Osteoblast (primary cell): ENCODE measurements around the gene STPG4. TPM values are rescaled to one million over a fixed set of nuclear protein-coding genes. Genes with fewer than 3 reads are reported as not detected.
A peak's percentile ranks its signal among the peaks of the same experiment; 100 is the strongest.

ENCODE experiments used
- DNase-seq: peaks from one replicate; pipeline ENCODE4 v3.0.0; 2011; ENCODE audit warnings: low spot score, mixed read lengths; ENCODE audit not compliant: insufficient read length; ENCODE audit errors: missing footprints
- H2AFZ ChIP-seq: 2 replicates; pipeline ENCODE4 v1.6.0; 2011; ENCODE audit warnings: mild to moderate bottlenecking, low read length
- H3K27ac ChIP-seq: 2 replicates; pipeline ENCODE4 v1.5.1; 2011; ENCODE audit warnings: mild to moderate bottlenecking, low read depth, low read length, moderate library complexity
- H3K27me3 ChIP-seq: 2 replicates; pipeline ENCODE4 v1.6.0; 2012; ENCODE audit warnings: mild to moderate bottlenecking, control low read depth, inconsistent platforms, low read length, moderate library complexity; ENCODE audit not compliant: insufficient read depth
- H3K36me3 ChIP-seq: 2 replicates; pipeline ENCODE4 v1.5.1; 2011; ENCODE audit warnings: mild to moderate bottlenecking, low read length, control low read depth, moderate library complexity; ENCODE audit not compliant: insufficient read depth
- H3K4me1 ChIP-seq: 2 replicates; pipeline ENCODE4 v1.5.1; 2011; ENCODE audit warnings: mild to moderate bottlenecking, low read length, control low read depth, moderate library complexity; ENCODE audit not compliant: insufficient read depth
- H3K4me2 ChIP-seq: 2 replicates; pipeline ENCODE4 v1.6.0; 2011; ENCODE audit warnings: mild to moderate bottlenecking, low read length; ENCODE audit not compliant: insufficient read depth
- H3K4me3 ChIP-seq: fragments of 200-600 bp; sonication (generic); 3 replicates; pipeline ENCODE4 v1.5.1; 2012; ENCODE audit warnings: mild to moderate bottlenecking, low read length, inconsistent platforms; ENCODE audit not compliant: insufficient read depth
- H3K79me2 ChIP-seq: 2 replicates; pipeline ENCODE4 v1.6.0; 2012; ENCODE audit warnings: mild to moderate bottlenecking, low read length, control low read depth, inconsistent platforms; ENCODE audit not compliant: insufficient read depth
- H3K9me3 ChIP-seq: 2 replicates; pipeline ENCODE4 v1.5.1; 2011; ENCODE audit warnings: low read depth, low read length, control low read depth
- H4K20me1 ChIP-seq: 2 replicates; pipeline ENCODE4 v1.6.0; 2012; ENCODE audit warnings: mild to moderate bottlenecking, low read length, control low read depth; ENCODE audit not compliant: insufficient read depth
- CTCF ChIP-seq: IDR thresholded peaks from 2 replicates; pipeline ENCODE4 v1.5.1; 2011; ENCODE audit warnings: mild to moderate bottlenecking, low read depth, low read length, moderate library complexity; ENCODE audit errors: extremely low read depth
- total RNA-seq: library from RNA; depleted of rRNA; stranded (reverse); fragments of >200 nt; gene quantifications from 2 replicates; pipeline ENCODE4 v1.2.3, GENCODE V29; 2012

The STPG4 gene
- total RNA-seq, 1 donor = 0.72 TPM

DNA sequence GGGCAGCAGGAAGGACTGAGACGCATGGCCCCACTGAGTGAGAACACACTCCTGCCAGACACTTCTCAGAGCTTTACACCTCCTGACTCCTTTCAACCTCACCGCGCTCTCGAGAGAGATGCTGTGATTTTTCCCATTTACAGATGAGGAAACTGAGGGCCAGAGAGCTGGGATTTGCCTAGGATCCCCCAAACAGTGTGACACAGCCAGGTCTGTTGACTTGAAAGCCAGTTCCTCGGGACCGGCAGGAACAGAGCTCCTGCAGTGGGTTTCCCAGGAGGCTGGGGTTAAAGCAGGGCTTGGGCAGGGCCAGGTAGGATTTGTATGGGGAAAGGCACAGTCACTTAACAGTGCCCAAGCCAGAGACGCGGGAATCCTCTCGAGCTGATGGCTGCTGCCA is 81.9 kb downstream of the STPG4 start:
- peak; percentile 57 for DNase-seq
- Histone ChIP-seq H3K79me2 (no peaks in the 10 kb centered on the region), H3K4me3 (no peak overlapping the region), H2AFZ (no peak overlapping the region), H4K20me1 (no peaks in the 10 kb centered on the region), H3K27ac (peak overlapping the region; percentile 98), H3K27me3 (no peaks in the 10 kb centered on the region), H3K4me1 (peaks cover 69% of the 10 kb centered on the region), H3K9me3 (no peaks in the 10 kb centered on the region), H3K4me2 (no peak overlapping the region), H3K36me3 (peaks cover 28% of the 10 kb centered on the region)
- no peak for TF ChIP-seq CTCF

DNA sequence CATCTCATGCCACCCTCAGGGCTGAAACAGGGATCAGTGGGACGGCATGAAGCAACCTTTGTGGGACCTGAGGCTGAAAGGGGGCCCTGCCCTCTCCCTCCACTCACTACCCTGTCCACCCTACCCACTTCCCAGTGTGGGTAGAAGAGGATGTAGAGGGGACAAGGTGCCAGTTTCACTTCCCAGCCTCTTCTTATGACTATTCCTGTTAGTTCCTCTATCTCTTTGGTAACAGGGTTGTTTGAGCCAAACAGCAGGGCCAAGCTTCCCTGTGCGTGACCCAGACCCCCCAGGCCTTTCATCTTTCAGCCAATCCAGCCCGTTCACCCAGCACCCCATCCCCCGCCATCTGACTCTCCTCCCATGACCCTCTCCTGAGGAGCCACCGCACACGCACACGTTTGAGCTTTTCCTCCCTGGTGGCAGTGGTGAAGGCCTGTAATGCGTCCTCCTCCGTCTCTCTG is 82.3 kb downstream of the STPG4 start:
- H3K4me2 ChIP-seq = no peak overlapping the region

DNA sequence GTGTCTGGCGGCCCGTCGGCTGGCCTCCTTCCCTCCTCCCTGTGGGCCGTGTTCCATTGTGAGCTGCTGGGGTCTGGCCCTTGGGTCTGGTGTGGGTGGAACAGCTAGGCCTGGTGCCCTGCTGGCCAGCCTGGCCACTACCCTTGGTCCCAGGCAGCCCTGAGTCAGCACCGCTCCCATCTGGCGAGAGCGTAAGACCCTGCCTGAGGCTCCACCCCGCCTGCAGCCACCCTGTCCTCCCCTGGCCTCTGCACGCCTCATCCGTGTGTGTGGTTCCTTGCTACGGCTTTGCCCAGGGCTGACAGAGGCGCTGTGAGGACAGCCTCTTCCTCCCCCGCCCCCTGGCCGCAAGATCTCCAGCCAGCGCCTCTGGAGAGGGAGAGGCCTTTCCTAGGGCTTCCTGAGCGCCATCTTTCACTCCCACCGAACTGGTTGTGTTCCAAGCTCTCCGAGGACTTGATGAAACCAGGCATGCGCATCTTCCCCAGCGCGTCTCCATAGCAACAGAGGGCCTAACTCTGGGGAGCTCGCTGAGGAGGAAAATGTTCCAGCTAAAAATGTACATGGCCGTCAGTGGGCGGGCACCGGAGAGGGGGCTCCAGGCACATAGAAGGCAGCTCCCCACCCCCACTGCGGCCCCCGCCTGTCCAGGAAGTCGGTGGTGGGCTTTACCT is 83.0 kb downstream of the STPG4 start:
- Histone ChIP-seq H2AFZ (peak overlapping the region; percentile 54), H3K4me2 (peak overlapping the region; percentile 51), H3K79me2 (peaks cover 8% of the 10 kb centered on the region), H4K20me1 (no peaks in the 10 kb centered on the region), H3K27me3 (no peaks in the 10 kb centered on the region), H3K36me3 (peaks cover 37% of the 10 kb centered on the region), H3K9me3 (no peaks in the 10 kb centered on the region), H3K4me1 (peaks cover 66% of the 10 kb centered on the region), H3K4me3 (peak overlapping the region; percentile 13), H3K27ac (peak overlapping the region; percentile 98)
- DNase-seq = peak; percentile 95
- peak; percentile 39 for TF ChIP-seq CTCF

More for the DNA sequence above, 82.3 kb downstream of the STPG4 start:
- Histone ChIP-seq H3K9me3 (no peaks in the 10 kb centered on the region), H3K36me3 (peaks cover 30% of the 10 kb centered on the region), H3K27me3 (no peaks in the 10 kb centered on the region), H3K4me1 (peaks cover 72% of the 10 kb centered on the region), H2AFZ (no peak overlapping the region), H3K4me3 (no peak overlapping the region), H3K79me2 (peaks cover 3% of the 10 kb centered on the region), H4K20me1 (no peaks in the 10 kb centered on the region), H3K27ac (peak overlapping the region; percentile 98)
- peak; percentile 66 for DNase-seq
- no peak for TF ChIP-seq CTCF

- Histone ChIP-seq H3K27ac (peak overlapping the region; percentile 98), H3K9me3 (no peaks in the 10 kb centered on the region), H3K4me3 (no peak overlapping the region), H4K20me1 (no peaks in the 10 kb centered on the region), H3K4me1 (peaks cover 63% of the 10 kb centered on the region), H3K27me3 (no peaks in the 10 kb centered on the region), H3K79me2 (peaks cover 11% of the 10 kb centered on the region), H2AFZ (no peak overlapping the region), H3K36me3 (peaks cover 41% of the 10 kb centered on the region), H3K4me2 (peak overlapping the region; percentile 51)
- TF ChIP-seq CTCF = no peak
- DNase-seq = peak; percentile 93
Measured at GRCh38 chr2:47070920-47071824, 83.9 kb downstream of the STPG4 start.
